Neural progenitor cell (in vitro differentiated cells): Measurements from ENCODE around the gene LARGE1. TPM values are rescaled to one million over a fixed set of nuclear protein-coding genes. Genes with fewer than 3 reads are reported as not detected.

Experiments
- DNase-seq: peaks from one replicate; pipeline ENCODE4 v3.0.0-alpha.2; 2016; ENCODE audit warnings: low spot score
- H2AFZ ChIP-seq: fragments of 200-600 bp; sonication (generic); replicated peaks from 2 replicates; pipeline ENCODE4 v1.6.1; 2016; ENCODE audit warnings: antibody characterized with exemption
- H3F3A ChIP-seq: fragments of 200-600 bp; sonication (generic); 2 replicates; pipeline ENCODE4 v1.6.1; 2016; ENCODE audit warnings: antibody characterized with exemption, low read depth
- H3K27ac ChIP-seq: fragments of 200-600 bp; sonication (generic); 2 replicates; pipeline ENCODE4 v1.5.1; 2016; ENCODE audit warnings: mild to moderate bottlenecking
- H3K27me3 ChIP-seq: fragments of 200-600 bp; sonication (generic); 2 replicates; pipeline ENCODE4 v1.6.1; 2016; ENCODE audit warnings: mild to moderate bottlenecking, moderate library complexity
- H3K36me3 ChIP-seq: fragments of 200-600 bp; sonication (generic); 2 replicates; pipeline ENCODE4 v1.5.1; 2016
- H3K4me1 ChIP-seq: fragments of 200-600 bp; sonication (generic); 2 replicates; pipeline ENCODE4 v1.6.1; 2016; ENCODE audit warnings: mixed run types
- H3K4me2 ChIP-seq: fragments of 200-600 bp; sonication (generic); 2 replicates; pipeline ENCODE4 v1.6.1; 2016
- H3K4me3 ChIP-seq: fragments of 200-600 bp; sonication (generic); 2 replicates; pipeline ENCODE4 v1.5.1; 2016
- H3K79me2 ChIP-seq: fragments of 200-600 bp; sonication (generic); 2 replicates; pipeline ENCODE4 v1.6.1; 2016; ENCODE audit warnings: low read depth
- H3K9ac ChIP-seq: fragments of 200-600 bp; sonication (generic); 2 replicates; pipeline ENCODE4 v1.6.1; 2016
- H3K9me3 ChIP-seq: fragments of 200-600 bp; sonication (generic); 2 replicates; pipeline ENCODE4 v1.5.1; 2016; ENCODE audit warnings: low read depth
- H4K20me1 ChIP-seq: fragments of 200-600 bp; sonication (generic); 2 replicates; pipeline ENCODE4 v1.6.1; 2016; ENCODE audit warnings: low read depth
- H3K27ac Mint-ChIP-seq: 3 replicates; pipeline ENCODE4 v1.8.0; 2021; ENCODE audit warnings: mixed read lengths
- H3K27me3 Mint-ChIP-seq: 2 replicates; pipeline ENCODE4 v1.8.0; 2022; ENCODE audit warnings: low read depth, mild to moderate bottlenecking, inconsistent platforms, moderate library complexity, mixed read lengths; ENCODE audit not compliant: insufficient read depth
- H3K36me3 Mint-ChIP-seq: 3 replicates; pipeline ENCODE4 v1.8.0; 2021; ENCODE audit warnings: mixed read lengths
- H3K4me1 Mint-ChIP-seq: 3 replicates; pipeline ENCODE4 v1.8.0; 2021; ENCODE audit warnings: mixed read lengths
- H3K4me3 Mint-ChIP-seq: 3 replicates; pipeline ENCODE4 v1.8.0; 2021; ENCODE audit warnings: mild to moderate bottlenecking, moderate library complexity, mixed read lengths
- H3K9me3 Mint-ChIP-seq: 3 replicates; pipeline ENCODE4 v1.8.0; 2020; ENCODE audit warnings: mixed read lengths
- EZH2 ChIP-seq: fragments of 200-600 bp; sonication (generic); IDR thresholded peaks from 2 replicates; pipeline ENCODE4 v1.6.1; 2017; ENCODE audit warnings: antibody characterized with exemption, mild to moderate bottlenecking, moderate library complexity
- EZH2phosphoT487 ChIP-seq: fragments of 200-600 bp; sonication (generic); IDR thresholded peaks from 2 replicates; pipeline ENCODE4 v1.6.1; 2017; ENCODE audit warnings: antibody characterized with exemption
- total RNA-seq: library from RNA; depleted of rRNA; stranded (reverse); fragments of >200 nt; gene quantifications from 2 replicates; pipeline ENCODE4 v1.2.3, GENCODE V29; 2015; ENCODE audit warnings: low replicate concordance
- TF ChIP-seq, protein P1 (sequence below): fragments of 200-600 bp; sonication (generic); IDR thresholded peaks from 2 replicates; pipeline ENCODE4 v1.5.1; 2017; ENCODE audit warnings: antibody characterized with exemption, mild to moderate bottlenecking

The LARGE1 gene
- total RNA-seq, 1 donor from 2014 or later, result 24.9 TPM

DNA sequence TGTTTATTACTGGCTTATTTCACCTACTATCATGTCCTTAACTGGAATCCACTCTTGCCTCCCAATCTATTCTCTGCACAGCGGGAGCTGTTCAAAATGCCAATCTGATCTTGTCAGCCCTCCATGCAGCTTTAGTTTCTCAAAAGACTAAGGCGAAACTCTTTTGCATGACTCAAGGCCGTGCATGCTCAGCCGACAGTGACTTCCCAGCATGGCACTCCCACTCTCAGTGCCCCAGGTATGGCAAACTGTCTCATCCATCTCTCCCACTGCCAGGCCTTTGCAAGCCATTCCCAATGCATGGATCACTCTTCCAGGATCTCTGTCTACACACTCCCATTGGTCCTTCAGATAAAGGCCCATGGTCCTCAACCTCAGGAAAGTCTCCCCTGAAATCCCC is 245.9 kb downstream of the LARGE1 start:
- DNase-seq, result no peak
- H3K4me3 Mint-ChIP-seq, result no peak overlapping the region
- no peaks in the 10 kb centered on the region for H3F3A ChIP-seq
- peaks cover 5% of the 10 kb centered on the region for H3K36me3 Mint-ChIP-seq
- TF ChIP-seq, protein P1, sequence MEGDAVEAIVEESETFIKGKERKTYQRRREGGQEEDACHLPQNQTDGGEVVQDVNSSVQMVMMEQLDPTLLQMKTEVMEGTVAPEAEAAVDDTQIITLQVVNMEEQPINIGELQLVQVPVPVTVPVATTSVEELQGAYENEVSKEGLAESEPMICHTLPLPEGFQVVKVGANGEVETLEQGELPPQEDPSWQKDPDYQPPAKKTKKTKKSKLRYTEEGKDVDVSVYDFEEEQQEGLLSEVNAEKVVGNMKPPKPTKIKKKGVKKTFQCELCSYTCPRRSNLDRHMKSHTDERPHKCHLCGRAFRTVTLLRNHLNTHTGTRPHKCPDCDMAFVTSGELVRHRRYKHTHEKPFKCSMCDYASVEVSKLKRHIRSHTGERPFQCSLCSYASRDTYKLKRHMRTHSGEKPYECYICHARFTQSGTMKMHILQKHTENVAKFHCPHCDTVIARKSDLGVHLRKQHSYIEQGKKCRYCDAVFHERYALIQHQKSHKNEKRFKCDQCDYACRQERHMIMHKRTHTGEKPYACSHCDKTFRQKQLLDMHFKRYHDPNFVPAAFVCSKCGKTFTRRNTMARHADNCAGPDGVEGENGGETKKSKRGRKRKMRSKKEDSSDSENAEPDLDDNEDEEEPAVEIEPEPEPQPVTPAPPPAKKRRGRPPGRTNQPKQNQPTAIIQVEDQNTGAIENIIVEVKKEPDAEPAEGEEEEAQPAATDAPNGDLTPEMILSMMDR, result no peak
- no peak overlapping the region for H2AFZ ChIP-seq
- H3K4me1 Mint-ChIP-seq, result peaks cover 58% of the 10 kb centered on the region
- peaks cover 15% of the 10 kb centered on the region for H3K4me1 ChIP-seq
- H3K36me3 ChIP-seq, result no peaks in the 10 kb centered on the region
- H3K4me3 ChIP-seq, result no peak overlapping the region
- no peaks in the 10 kb centered on the region for H3K9me3 ChIP-seq
- peaks cover 4% of the 10 kb centered on the region for H4K20me1 ChIP-seq
- H3K27me3 Mint-ChIP-seq, result peaks cover 5% of the 10 kb centered on the region
- no peak overlapping the region for H3K9ac ChIP-seq
- H3K27ac Mint-ChIP-seq, result peak overlapping the region; percentile 8
- H3K9me3 Mint-ChIP-seq, result no peaks in the 10 kb centered on the region
- peaks cover 38% of the 10 kb centered on the region for H3K79me2 ChIP-seq
- no peak overlapping the region for H3K27ac ChIP-seq
- H3K27me3 ChIP-seq, result no peaks in the 10 kb centered on the region
- no peak overlapping the region for H3K4me2 ChIP-seq

DNA sequence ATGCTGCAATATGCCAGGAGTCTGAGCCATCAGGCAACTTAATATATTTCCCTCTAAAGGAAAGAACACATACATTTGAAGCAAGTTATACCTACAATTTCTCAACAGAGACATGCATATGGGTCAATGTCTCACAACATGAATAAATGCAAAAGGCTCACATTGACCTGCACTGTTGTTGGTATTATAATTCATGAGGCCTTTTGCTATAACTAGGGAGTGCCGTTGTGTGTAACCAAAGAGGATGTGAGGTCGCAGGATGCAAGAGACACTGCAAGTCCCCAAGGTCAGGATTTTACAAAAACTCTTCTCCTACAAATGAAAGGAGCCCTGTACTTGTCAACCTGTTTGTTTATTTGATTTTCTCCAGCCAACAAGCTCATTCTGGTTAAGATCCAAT is 250.5 kb downstream of the LARGE1 start:
- DNase-seq, result no peak
- Mint-ChIP-seq H3K36me3 (peaks cover 7% of the 10 kb centered on the region), H3K4me1 (peaks cover 52% of the 10 kb centered on the region), H3K4me3 (no peak overlapping the region), H3K27me3 (peaks cover 2% of the 10 kb centered on the region), H3K27ac (no peak overlapping the region), H3K9me3 (no peaks in the 10 kb centered on the region)
- H3K9me3 ChIP-seq, result no peaks in the 10 kb centered on the region
- H3K4me2 ChIP-seq, result no peak overlapping the region
- no peak overlapping the region for H2AFZ ChIP-seq
- no peak overlapping the region for H3K4me3 ChIP-seq
- TF ChIP-seq, protein P1, result no peak
- peaks cover 22% of the 10 kb centered on the region for H4K20me1 ChIP-seq
- peaks cover 32% of the 10 kb centered on the region for H3F3A ChIP-seq
- H3K79me2 ChIP-seq, result peaks cover 44% of the 10 kb centered on the region
- H3K27me3 ChIP-seq, result no peaks in the 10 kb centered on the region
- no peak overlapping the region for H3K9ac ChIP-seq
- no peaks in the 10 kb centered on the region for H3K36me3 ChIP-seq
- H3K27ac ChIP-seq, result no peak overlapping the region
- peaks cover 26% of the 10 kb centered on the region for H3K4me1 ChIP-seq

DNA sequence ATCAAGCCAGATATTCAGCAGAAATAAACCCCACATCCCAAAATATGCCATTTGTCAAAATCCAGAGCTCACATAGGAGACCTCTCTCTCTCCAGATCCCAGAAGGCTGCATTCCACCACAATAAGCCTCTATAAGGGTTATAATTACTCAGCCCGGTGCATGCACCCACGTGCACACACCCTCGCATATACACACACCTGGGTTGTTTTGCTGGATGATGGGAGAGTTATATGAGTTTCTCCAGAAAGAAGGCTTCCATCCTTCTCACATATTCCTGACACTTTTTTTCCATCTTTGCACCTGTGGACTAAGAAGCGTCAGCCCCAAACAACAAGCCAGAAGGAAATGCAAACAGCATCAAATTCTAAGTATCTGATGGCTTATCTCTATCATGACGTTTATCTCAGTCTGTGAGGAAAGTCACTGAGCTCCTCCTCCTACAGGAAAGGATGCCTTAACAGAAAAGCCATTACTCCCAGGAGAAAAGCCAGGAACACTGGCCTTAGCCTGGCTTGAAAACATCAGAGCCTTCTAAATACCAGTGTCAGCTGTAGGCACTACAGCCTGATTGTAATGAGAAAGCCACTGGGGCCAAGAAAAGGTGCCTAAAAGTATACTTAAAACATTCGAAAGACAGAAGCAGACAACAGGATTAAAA is 253.2 kb downstream of the LARGE1 start:
- Histone ChIP-seq H3F3A (peaks cover 32% of the 10 kb centered on the region), H3K4me2 (peak overlapping the region; percentile 61), H3K79me2 (peaks cover 52% of the 10 kb centered on the region), H4K20me1 (peaks cover 22% of the 10 kb centered on the region), H2AFZ (no peak overlapping the region), H3K27me3 (no peaks in the 10 kb centered on the region), H3K4me3 (no peak overlapping the region), H3K36me3 (no peaks in the 10 kb centered on the region), H3K9ac (no peak overlapping the region), H3K4me1 (peaks cover 26% of the 10 kb centered on the region), H3K9me3 (no peaks in the 10 kb centered on the region), H3K27ac (peak overlapping the region; percentile 18)
- Mint-ChIP-seq H3K4me1 (peaks cover 45% of the 10 kb centered on the region), H3K27ac (no peak overlapping the region), H3K4me3 (no peak overlapping the region), H3K27me3 (peaks cover 4% of the 10 kb centered on the region), H3K36me3 (peaks cover 2% of the 10 kb centered on the region), H3K9me3 (no peaks in the 10 kb centered on the region)
- TF ChIP-seq EZH2phosphoT487 (no peak), EZH2 (no peak)
- TF ChIP-seq, protein P1, result no peak
- DNase-seq, result peak; percentile 47
